ENCODE results near the gene MPHOSPH9.

MPHOSPH9 gene

DNA sequence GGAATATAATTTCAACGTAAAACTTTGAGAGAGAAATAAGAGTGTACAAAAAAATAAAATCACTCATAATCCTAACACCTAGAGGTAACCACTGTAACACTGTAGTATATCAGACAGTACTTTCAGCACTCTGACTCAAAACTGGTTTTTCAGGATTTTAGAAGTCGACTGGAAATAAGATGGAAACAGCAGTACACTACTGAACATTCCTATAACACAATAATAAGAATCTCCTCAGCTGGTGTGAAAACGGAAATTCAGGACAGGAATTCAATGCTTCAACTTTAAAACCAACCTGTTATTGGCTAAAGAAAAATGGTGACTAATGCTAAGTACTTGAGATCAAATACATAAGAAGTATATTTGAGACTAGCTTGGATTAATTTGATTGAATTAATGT lies 69.7 kb downstream of the MPHOSPH9 start:
- H3K27me3 ChIP-seq (ENCODE audit: insufficient read depth, poor library complexity, severe bottlenecking): no peaks in the 10 kb centered on the region
- H3K27ac ChIP-seq (replicated peaks): no peak overlapping the region
- no peak for TF ChIP-seq GABPA (IDR thresholded peaks at IDR 0.05; ENCODE audit: low read depth)
- TF ChIP-seq, protein P1, sequence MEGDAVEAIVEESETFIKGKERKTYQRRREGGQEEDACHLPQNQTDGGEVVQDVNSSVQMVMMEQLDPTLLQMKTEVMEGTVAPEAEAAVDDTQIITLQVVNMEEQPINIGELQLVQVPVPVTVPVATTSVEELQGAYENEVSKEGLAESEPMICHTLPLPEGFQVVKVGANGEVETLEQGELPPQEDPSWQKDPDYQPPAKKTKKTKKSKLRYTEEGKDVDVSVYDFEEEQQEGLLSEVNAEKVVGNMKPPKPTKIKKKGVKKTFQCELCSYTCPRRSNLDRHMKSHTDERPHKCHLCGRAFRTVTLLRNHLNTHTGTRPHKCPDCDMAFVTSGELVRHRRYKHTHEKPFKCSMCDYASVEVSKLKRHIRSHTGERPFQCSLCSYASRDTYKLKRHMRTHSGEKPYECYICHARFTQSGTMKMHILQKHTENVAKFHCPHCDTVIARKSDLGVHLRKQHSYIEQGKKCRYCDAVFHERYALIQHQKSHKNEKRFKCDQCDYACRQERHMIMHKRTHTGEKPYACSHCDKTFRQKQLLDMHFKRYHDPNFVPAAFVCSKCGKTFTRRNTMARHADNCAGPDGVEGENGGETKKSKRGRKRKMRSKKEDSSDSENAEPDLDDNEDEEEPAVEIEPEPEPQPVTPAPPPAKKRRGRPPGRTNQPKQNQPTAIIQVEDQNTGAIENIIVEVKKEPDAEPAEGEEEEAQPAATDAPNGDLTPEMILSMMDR (IDR thresholded peaks at IDR 0.05; ENCODE audit: insufficient read depth, low read length): no peak
- no peak for TF ChIP-seq SPI1 (IDR thresholded peaks at IDR 0.05; ENCODE audit: borderline replicate concordance, low read depth)
- TF ChIP-seq, protein P2, sequence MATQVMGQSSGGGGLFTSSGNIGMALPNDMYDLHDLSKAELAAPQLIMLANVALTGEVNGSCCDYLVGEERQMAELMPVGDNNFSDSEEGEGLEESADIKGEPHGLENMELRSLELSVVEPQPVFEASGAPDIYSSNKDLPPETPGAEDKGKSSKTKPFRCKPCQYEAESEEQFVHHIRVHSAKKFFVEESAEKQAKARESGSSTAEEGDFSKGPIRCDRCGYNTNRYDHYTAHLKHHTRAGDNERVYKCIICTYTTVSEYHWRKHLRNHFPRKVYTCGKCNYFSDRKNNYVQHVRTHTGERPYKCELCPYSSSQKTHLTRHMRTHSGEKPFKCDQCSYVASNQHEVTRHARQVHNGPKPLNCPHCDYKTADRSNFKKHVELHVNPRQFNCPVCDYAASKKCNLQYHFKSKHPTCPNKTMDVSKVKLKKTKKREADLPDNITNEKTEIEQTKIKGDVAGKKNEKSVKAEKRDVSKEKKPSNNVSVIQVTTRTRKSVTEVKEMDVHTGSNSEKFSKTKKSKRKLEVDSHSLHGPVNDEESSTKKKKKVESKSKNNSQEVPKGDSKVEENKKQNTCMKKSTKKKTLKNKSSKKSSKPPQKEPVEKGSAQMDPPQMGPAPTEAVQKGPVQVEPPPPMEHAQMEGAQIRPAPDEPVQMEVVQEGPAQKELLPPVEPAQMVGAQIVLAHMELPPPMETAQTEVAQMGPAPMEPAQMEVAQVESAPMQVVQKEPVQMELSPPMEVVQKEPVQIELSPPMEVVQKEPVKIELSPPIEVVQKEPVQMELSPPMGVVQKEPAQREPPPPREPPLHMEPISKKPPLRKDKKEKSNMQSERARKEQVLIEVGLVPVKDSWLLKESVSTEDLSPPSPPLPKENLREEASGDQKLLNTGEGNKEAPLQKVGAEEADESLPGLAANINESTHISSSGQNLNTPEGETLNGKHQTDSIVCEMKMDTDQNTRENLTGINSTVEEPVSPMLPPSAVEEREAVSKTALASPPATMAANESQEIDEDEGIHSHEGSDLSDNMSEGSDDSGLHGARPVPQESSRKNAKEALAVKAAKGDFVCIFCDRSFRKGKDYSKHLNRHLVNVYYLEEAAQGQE (IDR thresholded peaks at IDR 0.05; ENCODE audit: insufficient replicate concordance, low read depth): no peak
- TF ChIP-seq POLR2AphosphoS5 (IDR thresholded peaks at IDR 0.05; ENCODE audit: low read depth): no peak
- DNase-seq (ENCODE audit: low read depth in 1 of 2, low spot score in 1 of 2): no peak
- no peak overlapping the region for H3K4me3 ChIP-seq (replicated peaks; ENCODE audit: insufficient read depth, low read length)

DNA sequence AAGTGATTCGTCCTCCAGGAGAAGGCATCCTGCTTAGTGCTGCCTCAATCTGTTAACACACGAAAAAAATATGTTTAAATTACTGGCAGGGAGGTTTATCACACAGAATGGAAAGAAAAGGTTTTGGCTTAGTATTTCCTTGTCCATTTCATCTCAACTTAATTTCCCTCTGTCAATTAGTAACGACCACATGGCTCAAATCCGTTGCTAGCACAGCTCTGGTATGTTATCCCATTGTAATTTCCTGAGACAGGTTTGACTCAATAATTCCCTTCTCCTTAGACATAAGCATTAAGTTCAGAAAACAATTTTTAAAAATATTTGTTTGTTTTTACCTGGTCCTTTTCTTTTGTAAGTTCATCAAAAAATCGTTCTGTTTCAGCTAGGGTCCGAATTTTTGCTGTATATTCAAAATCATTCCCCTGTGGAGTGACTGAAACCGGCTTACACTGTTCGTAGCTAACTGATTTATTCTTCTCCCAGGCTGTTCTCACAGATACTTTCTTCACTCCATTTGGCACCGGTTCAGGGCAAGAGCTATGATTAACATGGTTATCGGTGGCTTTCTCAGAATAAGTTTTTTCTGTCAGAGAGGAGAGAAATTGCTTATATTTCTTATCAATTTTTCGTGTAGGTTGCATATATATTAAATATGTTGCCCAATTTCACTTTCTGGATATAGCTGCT lies 72.0 kb downstream of the MPHOSPH9 start:
- H3K27ac ChIP-seq (replicated peaks): no peak overlapping the region
- H3K4me3 ChIP-seq (replicated peaks; ENCODE audit: insufficient read depth, low read length): no peak overlapping the region
- DNase-seq (ENCODE audit: low read depth in 1 of 2, low spot score in 1 of 2): no peak
- no peaks in the 10 kb centered on the region for H3K27me3 ChIP-seq (ENCODE audit: insufficient read depth, poor library complexity, severe bottlenecking)
- TF ChIP-seq SPI1 (IDR thresholded peaks at IDR 0.05; ENCODE audit: borderline replicate concordance, low read depth) (no peak), GABPA (IDR thresholded peaks at IDR 0.05; ENCODE audit: low read depth) (no peak), POLR2AphosphoS5 (IDR thresholded peaks at IDR 0.05; ENCODE audit: low read depth) (no peak)
- TF ChIP-seq, protein P2 (IDR thresholded peaks at IDR 0.05; ENCODE audit: insufficient replicate concordance, low read depth): no peak
- TF ChIP-seq, protein P1 (IDR thresholded peaks at IDR 0.05; ENCODE audit: insufficient read depth, low read length): no peak

DNA sequence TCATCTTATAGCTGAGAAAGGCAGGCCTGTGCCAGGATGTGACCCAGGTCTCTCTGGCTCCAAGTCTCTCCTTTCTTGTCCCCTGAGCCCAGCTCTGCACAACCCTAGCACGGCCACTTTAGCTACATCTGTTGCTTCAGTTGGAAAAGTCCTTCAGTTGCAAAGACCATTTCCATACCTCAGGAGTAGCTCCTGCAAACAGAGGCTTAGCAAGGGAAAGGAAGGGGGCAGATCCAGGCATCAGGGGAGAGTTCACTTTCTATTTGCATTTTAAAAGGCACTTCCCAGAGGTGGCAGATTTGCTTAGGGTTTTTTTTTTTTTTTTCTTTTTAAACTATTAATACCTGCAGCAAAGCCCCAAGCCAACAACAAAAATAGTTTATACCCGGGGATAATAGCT lies 79.0 kb downstream of the MPHOSPH9 start:
- no peak overlapping the region for H3K27ac ChIP-seq (replicated peaks)
- TF ChIP-seq, protein P1 (IDR thresholded peaks at IDR 0.05; ENCODE audit: insufficient read depth, low read length): no peak
- TF ChIP-seq, protein P2 (IDR thresholded peaks at IDR 0.05; ENCODE audit: insufficient replicate concordance, low read depth): no peak
- H3K27me3 ChIP-seq (ENCODE audit: insufficient read depth, poor library complexity, severe bottlenecking): peaks cover 4% of the 10 kb centered on the region
- DNase-seq (ENCODE audit: low read depth in 1 of 2, low spot score in 1 of 2): no peak
- no peak overlapping the region for H3K4me3 ChIP-seq (replicated peaks; ENCODE audit: insufficient read depth, low read length)

Measured in HL-60 (cell line).